Measurements from ENCODE around the gene MT1E. TPM values are rescaled to one million over a fixed set of nuclear protein-coding genes. Genes with fewer than 3 reads are reported as not detected.

MT1E gene
- total and polyA plus RNA-seq, 2 of the 8 experiments (the other 6 are each of a cell fraction or from before 2014, with no cell fraction given): 7.9 to 117 TPM

DNA sequence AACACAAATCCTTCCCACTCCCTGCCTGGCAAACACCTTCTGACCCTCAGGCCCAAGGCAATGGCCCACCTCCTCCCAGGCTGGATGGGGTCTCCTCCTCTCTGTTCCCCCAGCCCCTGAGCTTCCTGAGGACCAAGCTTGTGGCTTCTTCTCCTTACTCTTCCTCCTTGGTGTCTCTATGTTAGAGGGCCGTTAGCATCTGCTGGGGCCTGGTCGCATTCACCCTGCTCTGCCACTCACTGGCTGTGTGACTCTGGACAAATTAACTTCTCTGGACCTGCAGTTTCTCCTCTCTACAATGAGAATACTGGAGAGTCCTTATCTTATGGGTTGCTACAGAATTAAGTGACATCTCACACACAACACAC, 17.9 kb upstream of the MT1E start:
- Histone ChIP-seq H3K79me1 (ENCODE audit: low read depth, low read length) (no peaks in the 10 kb centered on the region), H4K5ac (ENCODE audit: insufficient read length, low read depth, low read length) (no peak overlapping the region), H3K56ac (replicated peaks; ENCODE audit: insufficient read length, low read depth, low read length) (no peak overlapping the region), H3K14ac (ENCODE audit: insufficient read length) (no peak overlapping the region), H3K23me2 (ENCODE audit: low read depth, low read length) (peaks cover 11% of the 10 kb centered on the region; the same call in 1 of the 2 replicates), H2BK12ac (ENCODE audit: low read depth, low read length) (peak overlapping the region; percentile 95), H2AFZ (ENCODE audit: low read length) (0 out of 2 replicates have a peak overlapping the region, but pooled peaks have one; percentile 43), H3K9me3 (ENCODE audit: insufficient read depth in 2 of 2, low read depth in 1 of 2, low read length in 1 of 2) (no peaks in the 10 kb centered on the region), H3K4me2 (ENCODE audit: insufficient read depth in 1 of 2, low read depth in 2 of 2, low read length in 2 of 2) (peak overlapping the region; percentile 70 to 77), H2BK15ac (ENCODE audit: low read length) (peak overlapping the region; percentile 93; the same call in 1 of the 2 replicates), H3K36me3 (ENCODE audit: control insufficient read depth in 2 of 4, insufficient read depth in 4 of 4, low read length in 3 of 4) (no peaks in the 10 kb centered on the region), H3K27me3 (replicated peaks in 1 of 4; ENCODE audit: control insufficient read depth in 3 of 4, extremely low read depth in 1 of 4, insufficient read depth in 3 of 4, low read length in 3 of 4) (peaks cover 27 to 62% (median 52%) of the 10 kb centered on the region in 4 experiments), H3K23ac (ENCODE audit: insufficient read length) (no peak overlapping the region), H3K4me1 (replicated peaks in 1 of 4; ENCODE audit: control insufficient read depth in 3 of 4, insufficient read depth in 4 of 4, low read length in 3 of 4) (peaks cover 7 to 21% (median 10%) of the 10 kb centered on the region in 4 experiments), H4K20me1 (replicated peaks in 1 of 2; ENCODE audit: control insufficient read depth in 1 of 2, insufficient read depth in 2 of 2, low read length in 2 of 2) (peaks cover 0 to 2% of the 10 kb centered on the region in 2 experiments), H3K18ac (ENCODE audit: extremely low read depth, low read length) (0 out of 2 replicates have a peak overlapping the region, but pooled peaks have one; percentile 66), H4K91ac (replicated peaks; ENCODE audit: insufficient read length, low read length) (no peak overlapping the region), H3K79me2 (ENCODE audit: control insufficient read depth in 1 of 2, insufficient read depth in 2 of 2, low read length in 2 of 2) (no peaks in the 10 kb centered on the region), H3K4ac (replicated peaks; ENCODE audit: insufficient read length, low read depth, low read length) (no peak overlapping the region), H2BK120ac (replicated peaks; ENCODE audit: low read depth, low read length) (no peak overlapping the region), H4K8ac (ENCODE audit: extremely low read depth, insufficient read depth, low read length) (no peak overlapping the region), H3K27ac (ENCODE audit: low read depth, low read length) (no peak overlapping the region), H2BK20ac (ENCODE audit: low read length) (peak overlapping the region; percentile 66; the same call in 1 of the 2 replicates), H3K4me3 (ENCODE audit: extremely low read depth in 1 of 4, insufficient read depth in 2 of 4, low read depth in 3 of 4, low read length in 4 of 4) (peak overlapping the region; percentile 35 to 62 (median 47); a peak in 6 of 8 replicates), H2BK5ac (ENCODE audit: low read depth, low read length) (no peak overlapping the region), H3K9ac (replicated peaks in 1 of 4; ENCODE audit: extremely low read depth in 1 of 4, low read depth in 3 of 4, low read length in 3 of 4) (no peak overlapping the region), H2AK5ac (ENCODE audit: low read depth, low read length) (peak overlapping the region; percentile 97)
- TF ChIP-seq HDAC6 (IDR thresholded peaks at IDR 0.05; ENCODE audit: low read depth, low read length) (no peak), RBBP5 (IDR thresholded peaks at IDR 0.05; ENCODE audit: borderline replicate concordance, low read depth, low read length) (0 out of 2 replicates have a peak, but pooled peaks have one; percentile 22)
- CTCF ChIA-PET (ENCODE audit: partially characterized antibody): interaction anchor here (0.9 to 9.2 kb wide), 7 partner anchors 10 to 95 kb away, joined by 3 to 85 read pairs (median 4); partner anchors contain the start of gene MT1E
- POLR2A ChIA-PET (ENCODE audit: partially characterized antibody): interaction anchor here (0.7 to 8.0 kb wide), 5 partner anchors 10 to 74 kb away, joined by 3 to 66 read pairs (median 3); partner anchors contain the start of gene MT1E
- DNase-seq (ENCODE audit: low read depth in 1 of 2, low spot score in 2 of 2): no peak
- WGBS, 2 experiments (ENCODE audit: extremely low coverage in 1 of 2, insufficient coverage in 1 of 2, insufficient read length in 1 of 2, insufficient replicate concordance in 2 of 2, low coverage in 1 of 2, low lambda C conversion rate in 2 of 2, missing lambda C conversion rate in 1 of 2): 64% methylated on average over 2 of the region's 2 CpGs; no CpG with 5 or more reads in 1 of the 2 experiments
- FAIRE-seq: no peak
